ENCODE measurements around the gene ECSCR.

GRCh38 chr5:139410121-139410992 is 52.2 kb downstream of the ECSCR start:
- TF ChIP-seq, protein P1, sequence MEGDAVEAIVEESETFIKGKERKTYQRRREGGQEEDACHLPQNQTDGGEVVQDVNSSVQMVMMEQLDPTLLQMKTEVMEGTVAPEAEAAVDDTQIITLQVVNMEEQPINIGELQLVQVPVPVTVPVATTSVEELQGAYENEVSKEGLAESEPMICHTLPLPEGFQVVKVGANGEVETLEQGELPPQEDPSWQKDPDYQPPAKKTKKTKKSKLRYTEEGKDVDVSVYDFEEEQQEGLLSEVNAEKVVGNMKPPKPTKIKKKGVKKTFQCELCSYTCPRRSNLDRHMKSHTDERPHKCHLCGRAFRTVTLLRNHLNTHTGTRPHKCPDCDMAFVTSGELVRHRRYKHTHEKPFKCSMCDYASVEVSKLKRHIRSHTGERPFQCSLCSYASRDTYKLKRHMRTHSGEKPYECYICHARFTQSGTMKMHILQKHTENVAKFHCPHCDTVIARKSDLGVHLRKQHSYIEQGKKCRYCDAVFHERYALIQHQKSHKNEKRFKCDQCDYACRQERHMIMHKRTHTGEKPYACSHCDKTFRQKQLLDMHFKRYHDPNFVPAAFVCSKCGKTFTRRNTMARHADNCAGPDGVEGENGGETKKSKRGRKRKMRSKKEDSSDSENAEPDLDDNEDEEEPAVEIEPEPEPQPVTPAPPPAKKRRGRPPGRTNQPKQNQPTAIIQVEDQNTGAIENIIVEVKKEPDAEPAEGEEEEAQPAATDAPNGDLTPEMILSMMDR (IDR thresholded peaks at IDR 0.05) = no peak
- no peak for TF ChIP-seq POLR2A (IDR thresholded peaks at IDR 0.05)

Data from testis (tissue), 2 donors.